ENCODE results near the gene VEPH1.

VEPH1 gene

DNA sequence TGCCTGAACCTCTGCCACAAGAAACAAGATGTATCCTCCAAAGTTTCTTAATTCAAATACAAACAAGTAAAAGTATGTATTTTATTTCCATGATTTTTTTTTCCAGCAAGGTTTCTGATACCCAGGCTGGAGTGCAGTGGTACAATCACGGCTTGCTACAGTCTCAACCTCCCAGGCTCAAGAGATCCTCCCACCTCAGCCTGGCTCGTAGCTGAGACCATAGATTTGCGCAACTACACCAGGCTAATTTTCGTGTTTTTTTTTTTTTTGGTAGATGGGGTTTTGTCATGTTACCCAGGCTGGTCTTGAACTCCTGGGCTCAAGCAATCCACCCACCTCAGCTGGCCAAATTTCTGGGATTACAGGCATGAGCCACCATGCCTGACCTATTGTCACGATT, 12.2 kb upstream of the VEPH1 start:
- H3K4me3 ChIP-seq (ENCODE audit: low read depth in 1 of 2, low read length in 2 of 2): no peak overlapping the region
- H3K4me2 ChIP-seq (ENCODE audit: insufficient read depth, low read length): no peak overlapping the region
- H3K27ac ChIP-seq (ENCODE audit: low read length): no peak overlapping the region
- DNase-seq: no peak
- no peaks in the 10 kb centered on the region for H4K20me1 ChIP-seq (ENCODE audit: insufficient read depth, low read length)
- H3K27me3 ChIP-seq (ENCODE audit: insufficient read depth, low read length, poor library complexity): no peaks in the 10 kb centered on the region
- no peak overlapping the region for H2AFZ ChIP-seq (ENCODE audit: low read depth, low read length)
- H3K9me3 ChIP-seq (ENCODE audit: insufficient read depth, low read length, severe bottlenecking): peaks cover 3% of the 10 kb centered on the region
- no peaks in the 10 kb centered on the region for H3K36me3 ChIP-seq (ENCODE audit: insufficient read depth, low read length)
- TF ChIP-seq EZH2 (IDR thresholded peaks at IDR 0.05; ENCODE audit: borderline replicate concordance, low read depth, low read length, severe bottlenecking): no peak
- no peaks in the 10 kb centered on the region for H3K4me1 ChIP-seq (ENCODE audit: insufficient read depth, low read length)
- no peak for ATAC-seq (ENCODE audit: insufficient read depth, low read depth)
- no peaks in the 10 kb centered on the region for H3K79me2 ChIP-seq (ENCODE audit: insufficient read depth, low read length)
- H3K9ac ChIP-seq (ENCODE audit: low read depth, low read length): no peak overlapping the region

DNA sequence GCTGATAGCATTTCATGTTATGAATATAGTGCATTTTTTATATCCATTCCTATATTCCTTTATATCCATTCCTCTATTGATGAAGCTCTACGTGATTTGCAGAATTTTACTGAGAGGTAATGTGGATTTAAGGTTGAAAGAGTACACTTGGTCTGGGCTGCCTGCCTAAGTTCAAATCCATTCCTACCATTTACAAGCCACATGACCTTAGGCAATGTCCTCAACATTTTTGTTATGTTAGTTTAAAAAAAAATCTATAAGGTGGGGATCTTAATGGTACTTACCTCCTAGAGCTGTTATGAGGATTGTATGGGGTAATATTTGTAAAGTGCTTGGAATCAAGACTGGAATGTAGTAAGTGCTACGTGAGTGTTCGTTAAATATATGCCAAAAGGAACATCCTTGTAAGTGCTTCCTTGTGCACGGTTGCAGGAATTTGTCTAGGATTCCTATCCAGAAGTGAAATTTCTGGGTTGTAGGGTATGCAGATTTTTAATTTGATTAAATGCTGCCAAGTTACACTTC, 11.2 kb upstream of the VEPH1 start:
- H3K9ac ChIP-seq (ENCODE audit: low read depth, low read length): no peak overlapping the region
- DNase-seq (no peak), ATAC-seq (ENCODE audit: insufficient read depth, low read depth) (no peak)
- no peaks in the 10 kb centered on the region for H3K79me2 ChIP-seq (ENCODE audit: insufficient read depth, low read length)
- no peak overlapping the region for H2AFZ ChIP-seq (ENCODE audit: low read depth, low read length)
- H3K27me3 ChIP-seq (ENCODE audit: insufficient read depth, low read length, poor library complexity): no peaks in the 10 kb centered on the region
- H3K27ac ChIP-seq (ENCODE audit: low read length): no peak overlapping the region
- peaks cover 3% of the 10 kb centered on the region for H3K9me3 ChIP-seq (ENCODE audit: insufficient read depth, low read length, severe bottlenecking)
- no peaks in the 10 kb centered on the region for H3K36me3 ChIP-seq (ENCODE audit: insufficient read depth, low read length)
- H3K4me1 ChIP-seq (ENCODE audit: insufficient read depth, low read length): no peaks in the 10 kb centered on the region
- H4K20me1 ChIP-seq (ENCODE audit: insufficient read depth, low read length): no peaks in the 10 kb centered on the region
- TF ChIP-seq, protein P1, sequence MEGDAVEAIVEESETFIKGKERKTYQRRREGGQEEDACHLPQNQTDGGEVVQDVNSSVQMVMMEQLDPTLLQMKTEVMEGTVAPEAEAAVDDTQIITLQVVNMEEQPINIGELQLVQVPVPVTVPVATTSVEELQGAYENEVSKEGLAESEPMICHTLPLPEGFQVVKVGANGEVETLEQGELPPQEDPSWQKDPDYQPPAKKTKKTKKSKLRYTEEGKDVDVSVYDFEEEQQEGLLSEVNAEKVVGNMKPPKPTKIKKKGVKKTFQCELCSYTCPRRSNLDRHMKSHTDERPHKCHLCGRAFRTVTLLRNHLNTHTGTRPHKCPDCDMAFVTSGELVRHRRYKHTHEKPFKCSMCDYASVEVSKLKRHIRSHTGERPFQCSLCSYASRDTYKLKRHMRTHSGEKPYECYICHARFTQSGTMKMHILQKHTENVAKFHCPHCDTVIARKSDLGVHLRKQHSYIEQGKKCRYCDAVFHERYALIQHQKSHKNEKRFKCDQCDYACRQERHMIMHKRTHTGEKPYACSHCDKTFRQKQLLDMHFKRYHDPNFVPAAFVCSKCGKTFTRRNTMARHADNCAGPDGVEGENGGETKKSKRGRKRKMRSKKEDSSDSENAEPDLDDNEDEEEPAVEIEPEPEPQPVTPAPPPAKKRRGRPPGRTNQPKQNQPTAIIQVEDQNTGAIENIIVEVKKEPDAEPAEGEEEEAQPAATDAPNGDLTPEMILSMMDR (IDR thresholded peaks at IDR 0.05; ENCODE audit: borderline replicate concordance, extremely low read depth, low read length, poor library complexity, severe bottlenecking): no peak
- TF ChIP-seq EZH2 (IDR thresholded peaks at IDR 0.05; ENCODE audit: borderline replicate concordance, low read depth, low read length, severe bottlenecking): no peak
- H3K4me2 ChIP-seq (ENCODE audit: insufficient read depth, low read length): no peak overlapping the region
- H3K4me3 ChIP-seq (ENCODE audit: low read depth in 1 of 2, low read length in 2 of 2): no peak overlapping the region

DNA sequence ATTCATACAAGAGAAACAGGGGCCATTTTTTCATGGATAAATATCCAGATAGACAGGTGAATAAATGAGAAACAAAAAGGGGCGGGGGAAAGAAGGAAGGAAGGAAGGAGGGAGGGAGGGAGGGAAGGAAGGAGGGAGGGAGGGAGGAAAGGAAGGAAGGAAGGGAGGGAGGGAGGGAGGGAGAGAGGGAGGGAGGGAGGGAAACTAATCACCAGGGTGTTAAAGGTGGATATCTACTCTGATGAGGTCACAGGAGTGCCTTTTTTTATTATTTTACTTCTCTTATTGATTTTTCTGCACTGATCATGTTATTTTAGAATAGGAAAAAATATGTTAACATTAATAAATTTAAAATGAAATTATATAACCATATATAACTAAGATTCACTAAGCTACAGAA, 10.4 kb upstream of the VEPH1 start:
- Histone ChIP-seq H3K9ac (ENCODE audit: low read depth, low read length) (no peak overlapping the region), H3K27ac (ENCODE audit: low read length) (no peak overlapping the region), H3K4me3 (ENCODE audit: low read depth in 1 of 2, low read length in 2 of 2) (no peak overlapping the region), H3K4me2 (ENCODE audit: insufficient read depth, low read length) (no peak overlapping the region), H3K27me3 (ENCODE audit: insufficient read depth, low read length, poor library complexity) (no peaks in the 10 kb centered on the region), H3K4me1 (ENCODE audit: insufficient read depth, low read length) (no peaks in the 10 kb centered on the region), H2AFZ (ENCODE audit: low read depth, low read length) (no peak overlapping the region), H4K20me1 (ENCODE audit: insufficient read depth, low read length) (no peaks in the 10 kb centered on the region), H3K9me3 (ENCODE audit: insufficient read depth, low read length, severe bottlenecking) (peaks cover under 1% of the 10 kb centered on the region), H3K79me2 (ENCODE audit: insufficient read depth, low read length) (no peaks in the 10 kb centered on the region), H3K36me3 (ENCODE audit: insufficient read depth, low read length) (no peaks in the 10 kb centered on the region)
- ATAC-seq (ENCODE audit: insufficient read depth, low read depth) (no peak), DNase-seq (no peak)
- TF ChIP-seq EZH2 (IDR thresholded peaks at IDR 0.05; ENCODE audit: borderline replicate concordance, low read depth, low read length, severe bottlenecking): no peak
- TF ChIP-seq, protein P1 (IDR thresholded peaks at IDR 0.05; ENCODE audit: borderline replicate concordance, extremely low read depth, low read length, poor library complexity, severe bottlenecking): no peak

DNA sequence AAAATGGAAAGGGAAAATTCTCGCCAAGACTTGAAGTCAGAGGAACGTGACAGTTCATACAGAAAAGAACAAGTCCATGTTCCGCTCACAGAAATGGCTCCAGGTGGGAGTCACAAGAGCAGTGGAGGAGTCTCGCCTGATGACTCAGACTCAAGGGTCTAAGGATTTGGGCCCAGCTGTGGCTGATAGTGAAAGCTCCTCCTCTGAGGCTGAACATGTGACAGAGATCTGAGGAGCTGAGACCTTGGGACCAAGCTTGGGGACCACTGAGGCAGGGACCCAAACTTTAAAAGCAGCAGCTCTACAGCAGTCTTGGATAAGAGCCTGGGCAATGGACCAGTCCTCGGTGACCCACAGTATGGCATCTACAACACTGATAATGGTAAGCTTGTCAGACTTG, 9.3 kb upstream of the VEPH1 start:
- Histone ChIP-seq H3K4me3 (ENCODE audit: low read depth in 1 of 2, low read length in 2 of 2) (no peak overlapping the region), H3K4me2 (ENCODE audit: insufficient read depth, low read length) (no peak overlapping the region), H3K27ac (ENCODE audit: low read length) (no peak overlapping the region), H3K79me2 (ENCODE audit: insufficient read depth, low read length) (no peaks in the 10 kb centered on the region), H3K4me1 (ENCODE audit: insufficient read depth, low read length) (no peaks in the 10 kb centered on the region), H2AFZ (ENCODE audit: low read depth, low read length) (no peak overlapping the region), H3K36me3 (ENCODE audit: insufficient read depth, low read length) (no peaks in the 10 kb centered on the region), H3K27me3 (ENCODE audit: insufficient read depth, low read length, poor library complexity) (no peaks in the 10 kb centered on the region), H3K9me3 (ENCODE audit: insufficient read depth, low read length, severe bottlenecking) (no peaks in the 10 kb centered on the region), H4K20me1 (ENCODE audit: insufficient read depth, low read length) (no peaks in the 10 kb centered on the region), H3K9ac (ENCODE audit: low read depth, low read length) (no peak overlapping the region)
- no peak for DNase-seq
- no peak for ATAC-seq (ENCODE audit: insufficient read depth, low read depth)
- TF ChIP-seq, protein P1 (IDR thresholded peaks at IDR 0.05; ENCODE audit: borderline replicate concordance, extremely low read depth, low read length, poor library complexity, severe bottlenecking): no peak
- no peak for TF ChIP-seq EZH2 (IDR thresholded peaks at IDR 0.05; ENCODE audit: borderline replicate concordance, low read depth, low read length, severe bottlenecking)

All from DND-41 (cell line).